Fibroblast of gingiva (primary cell): ENCODE results near the gene PRSS57.
A peak's percentile ranks its signal among the peaks of the same experiment; 100 is the strongest.

Experiments used
- DNase-seq: peaks from one replicate; pipeline ENCODE4 v3.0.0-alpha.2; 2011; ENCODE audit warnings: low read depth

Gene PRSS57

GRCh38 chr19:694481-695351 lies 536 bp downstream of the PRSS57 start:
- DNase-seq = no peak

GRCh38 chr19:690203-690602 lies 5.0 kb downstream of the PRSS57 start:
- DNase-seq = no peak

GRCh38 chr19:688992-689391 lies 6.3 kb downstream of the PRSS57 start:
- DNase-seq = no peak

- no peak for DNase-seq
These were observed 7.0 kb downstream of the PRSS57 start for GRCh38 chr19:688214-688613.

- no peak for DNase-seq
These were observed 7.6 kb downstream of the PRSS57 start for GRCh38 chr19:687569-688166.

GRCh38 chr19:686589-687297 lies 8.5 kb downstream of the PRSS57 start:
- DNase-seq = no peak

- no peak for DNase-seq
These were observed 9.8 kb downstream of the PRSS57 start for GRCh38 chr19:685454-685931.

- DNase-seq = no peak
These were observed 12.5 kb downstream of the PRSS57 start for GRCh38 chr19:682678-683320.

GRCh38 chr19:681029-682019 lies 13.9 kb downstream of the PRSS57 start:
- no peak for DNase-seq

- DNase-seq = peak; percentile 99
These were observed 14.8 kb downstream of the PRSS57 start for GRCh38 chr19:680287-681028.

GRCh38 chr19:679418-680286 lies 15.6 kb downstream of the PRSS57 start:
- DNase-seq = peak; percentile 87

- DNase-seq = no peak
These were observed 16.4 kb downstream of the PRSS57 start for GRCh38 chr19:678791-679388.

GRCh38 chr19:677601-678436 lies 17.4 kb downstream of the PRSS57 start:
- no peak for DNase-seq

- DNase-seq = peak; percentile 83
These were observed 18.1 kb downstream of the PRSS57 start for GRCh38 chr19:677201-677600.

- DNase-seq = peak; percentile 37
These were observed 18.7 kb downstream of the PRSS57 start, which contains the start of gene FSTL3 for GRCh38 chr19:676339-677105. Gene FSTL3, plus strand, starts transcription at chr19:676392. Its CDS starts 32 bp downstream, at chr19:676424.

GRCh38 chr19:676007-676338 lies 19.3 kb downstream of the PRSS57 start:
- DNase-seq = no peak
